IMR-90 (cell line): ENCODE results near the gene HMBS. TPM values are rescaled to one million over a fixed set of nuclear protein-coding genes. Genes with fewer than 3 reads are reported as not detected.
A peak's percentile ranks its signal among the peaks of the same experiment; 100 is the strongest.

Experiments used
- ATAC-seq: fragments of 200-7000 bp; cut with Tn5 transposase; 2 replicates; pipeline ENCODE4 v1.9.1; 2020; ENCODE audit warnings: low read depth, mild to moderate bottlenecking, moderate library complexity
- BruUV-seq: library from RNA; stranded (reverse); fragments of 400-500 nt; replicated peaks from 2 replicates; lab custom pipeline; 2021; lab: Mats Ljungman, UMichigan
- CTCF ChIA-PET: fragments of 300-600 bp; formaldehyde crosslinking; extraction: SDS; loops from one replicate; lab custom pipeline; 2021; ENCODE audit warnings: antibody characterized with exemption; lab: Yijun Ruan, JAX
- POLR2A ChIA-PET: fragments of 300-600 bp; sonication (Branson Sonifier 250); formaldehyde crosslinking; loops from one replicate; lab custom pipeline; 2022; ENCODE audit warnings: antibody characterized with exemption; ENCODE audit not compliant: unreplicated experiment; lab: Charles Lee
- DNase-seq: peaks from one replicate; pipeline ENCODE4 v3.0.0; 2013
- H2AFZ ChIP-seq: replicated peaks from 2 replicates; pipeline ENCODE3; 2013; ENCODE audit warnings: low read length, mild to moderate bottlenecking; ENCODE audit not compliant: poor library complexity
- H2AK5ac ChIP-seq: 2 replicates; pipeline ENCODE4 v1.6.1; 2013; ENCODE audit warnings: low read depth, low read length, inconsistent platforms
- H2AK9ac ChIP-seq: replicated peaks from 2 replicates; pipeline ENCODE3; 2013; ENCODE audit warnings: mild to moderate bottlenecking, low read depth, low read length, moderate library complexity; ENCODE audit not compliant: poor library complexity
- H2BK120ac ChIP-seq: 2 replicates; pipeline ENCODE4 v1.6.1; 2013; ENCODE audit warnings: low read depth, low read length, inconsistent platforms
- H2BK15ac ChIP-seq: 3 replicates; pipeline ENCODE4 v1.6.1; 2013; ENCODE audit warnings: low read depth, low read length, inconsistent platforms
- H2BK20ac ChIP-seq: 2 replicates; pipeline ENCODE4 v1.6.1; 2013; ENCODE audit warnings: low read depth, mild to moderate bottlenecking, inconsistent platforms, low read length, moderate library complexity
- H2BK5ac ChIP-seq: 2 replicates; pipeline ENCODE4 v1.6.1; 2013; ENCODE audit warnings: mild to moderate bottlenecking, low read depth, low read length, inconsistent platforms; ENCODE audit not compliant: poor library complexity, severe bottlenecking
- H3K14ac ChIP-seq: replicated peaks from 2 replicates; pipeline ENCODE4 v1.6.1; 2013; ENCODE audit warnings: low read depth, low read length, inconsistent platforms
- H3K18ac ChIP-seq: 2 replicates; pipeline ENCODE4 v1.6.1; 2013; ENCODE audit warnings: low read depth, low read length, control low read depth
- H3K23ac ChIP-seq: 2 replicates; pipeline ENCODE4 v1.6.1; 2013; ENCODE audit warnings: low read depth, low read length, inconsistent platforms
- H3K27ac ChIP-seq: 2 replicates; pipeline ENCODE4 v1.5.1; 2013; ENCODE audit warnings: mild to moderate bottlenecking, control low read depth, low read length; ENCODE audit not compliant: insufficient read depth
- H3K27me3 ChIP-seq: 2 replicates; pipeline ENCODE4 v1.6.1; 2013; ENCODE audit warnings: low read length; ENCODE audit not compliant: control insufficient read depth, insufficient read depth
- H3K36me3 ChIP-seq: 2 replicates; pipeline ENCODE4 v1.6.1; 2013; ENCODE audit warnings: low read length, mixed read lengths; ENCODE audit not compliant: control insufficient read depth, insufficient read depth
- H3K4ac ChIP-seq: 2 replicates; pipeline ENCODE4 v1.6.1; 2013; ENCODE audit warnings: low read depth, low read length, inconsistent platforms
- H3K4me1 ChIP-seq: 2 replicates; pipeline ENCODE4 v1.6.1; 2013; ENCODE audit warnings: low read length, mixed read lengths; ENCODE audit not compliant: control insufficient read depth, insufficient read depth
- H3K4me2 ChIP-seq: 2 replicates; pipeline ENCODE4 v1.6.1; 2013; ENCODE audit warnings: low read depth, mild to moderate bottlenecking, control low read depth, low read length, moderate library complexity
- H3K4me3 ChIP-seq: 2 replicates; pipeline ENCODE4 v1.5.1; 2013; ENCODE audit warnings: low read depth, mild to moderate bottlenecking, control low read depth, low read length, moderate library complexity; ENCODE audit not compliant: insufficient read depth
- H3K56ac ChIP-seq: 2 replicates; pipeline ENCODE4 v1.6.1; 2013; ENCODE audit warnings: low read length, inconsistent platforms; ENCODE audit not compliant: insufficient read depth; ENCODE audit errors: extremely low read depth
- H3K79me1 ChIP-seq, 2 experiments: 2 replicates each; pipeline ENCODE4 v1.6.1; 2013; ENCODE audit warnings: low read length in 2 of 2, inconsistent platforms in 1 of 2, low read depth in 1 of 2
- H3K9ac ChIP-seq: 2 replicates; pipeline ENCODE4 v1.6.1; 2013; ENCODE audit warnings: low read depth, low read length, control low read depth
- H3K9me1 ChIP-seq: 2 replicates; pipeline ENCODE4 v1.6.1; 2013; ENCODE audit warnings: low read length, inconsistent platforms; ENCODE audit not compliant: insufficient read depth
- H3K9me3 ChIP-seq: 2 replicates; pipeline ENCODE4 v1.6.1; 2013; ENCODE audit warnings: low read length; ENCODE audit not compliant: control insufficient read depth, insufficient read depth
- H4K20me1 ChIP-seq: 2 replicates; pipeline ENCODE4 v1.6.1; 2013; ENCODE audit warnings: low read length, inconsistent platforms; ENCODE audit not compliant: insufficient read depth
- H4K5ac ChIP-seq: 2 replicates; pipeline ENCODE4 v1.6.1; 2013; ENCODE audit warnings: mild to moderate bottlenecking, low read depth, low read length, control low read depth
- H4K8ac ChIP-seq, 2 experiments: 2 replicates each; pipeline ENCODE4 v1.6.1; 2013; ENCODE audit warnings: low read depth in 2 of 2, low read length in 2 of 2, control low read depth in 1 of 2, inconsistent platforms in 1 of 2
- H4K91ac ChIP-seq: 2 replicates; pipeline ENCODE4 v1.6.1; 2013; ENCODE audit warnings: low read depth, low read length, inconsistent platforms; ENCODE audit not compliant: insufficient read depth
- BHLHE40 ChIP-seq: fragments of 150-350 bp; IDR thresholded peaks from 2 replicates; pipeline ENCODE4 v1.6.1; 2016; ENCODE audit warnings: mild to moderate bottlenecking, low read depth, low read length
- CEBPB ChIP-seq: IDR thresholded peaks from 2 replicates; pipeline ENCODE4 v1.6.1; 2012; ENCODE audit warnings: low read depth, low read length, improper control_type of control experiment
- CHD1 ChIP-seq: IDR thresholded peaks from 2 replicates; pipeline ENCODE4 v1.6.1; 2012; ENCODE audit warnings: low read depth, low read length, improper control_type of control experiment
- CTCF ChIP-seq: conservative IDR thresholded peaks from 2 replicates; pipeline ENCODE4 v1.5.1; 2012; ENCODE audit warnings: mild to moderate bottlenecking, low read depth, low read length, improper control_type of control experiment
- ELK1 ChIP-seq: fragments of 150-350 bp; IDR thresholded peaks from 2 replicates; pipeline ENCODE4 v1.6.1; 2016; ENCODE audit warnings: low read depth, mild to moderate bottlenecking, low read length, moderate library complexity, borderline replicate concordance
- FOS ChIP-seq: fragments of 150-350 bp; IDR thresholded peaks from 2 replicates; pipeline ENCODE4 v1.6.1; 2016; ENCODE audit warnings: low read depth, low read length
- MAFK ChIP-seq: IDR thresholded peaks from 2 replicates; pipeline ENCODE4 v1.6.1; 2012; ENCODE audit warnings: low read depth, low read length, improper control_type of control experiment
- MAZ ChIP-seq: IDR thresholded peaks from 2 replicates; pipeline ENCODE4 v1.6.1; 2012; ENCODE audit warnings: low read depth, mild to moderate bottlenecking, low read length, improper control_type of control experiment, moderate library complexity, borderline replicate concordance
- MXI1 ChIP-seq: IDR thresholded peaks from 2 replicates; pipeline ENCODE4 v1.6.1; 2012; ENCODE audit warnings: low read depth, mild to moderate bottlenecking, low read length, moderate library complexity, borderline replicate concordance
- NFE2L2 ChIP-seq: fragments of 150-350 bp; IDR thresholded peaks from 2 replicates; pipeline ENCODE4 v1.6.1; 2016; ENCODE audit warnings: low read depth, mild to moderate bottlenecking, low read length
- POLR2A ChIP-seq: IDR thresholded peaks from 2 replicates; pipeline ENCODE4 v1.6.1; 2012; ENCODE audit warnings: mild to moderate bottlenecking, low read depth, low read length
- RAD21 ChIP-seq: IDR thresholded peaks from 2 replicates; pipeline ENCODE4 v1.6.1; 2012; ENCODE audit warnings: low read length, improper control_type of control experiment
- RCOR1 ChIP-seq: IDR thresholded peaks from 2 replicates; pipeline ENCODE4 v1.6.1; 2012; ENCODE audit warnings: mild to moderate bottlenecking, low read length, improper control_type of control experiment; ENCODE audit not compliant: insufficient replicate concordance
- RFX5 ChIP-seq: IDR thresholded peaks from 2 replicates; pipeline ENCODE4 v1.8.0; 2012; ENCODE audit warnings: low read depth, mild to moderate bottlenecking, low read length, moderate library complexity
- SMC3 ChIP-seq: fragments of 150-350 bp; IDR thresholded peaks from 2 replicates; pipeline ENCODE4 v1.6.1; 2016; ENCODE audit warnings: low read depth, mild to moderate bottlenecking, antibody characterized with exemption, low read length, moderate library complexity
- USF2 ChIP-seq: fragments of 150-350 bp; IDR thresholded peaks from 2 replicates; pipeline ENCODE4 v1.6.1; 2017; ENCODE audit warnings: mild to moderate bottlenecking, antibody characterized with exemption, low read length, low read depth
- WGBS, 2 experiments: methylation state at CpG; one replicate each; pipeline versions ENCODE4 v1.1.5 to v1.1.7; 2013; ENCODE audit warnings: missing lambda C conversion rate in 2 of 2; ENCODE audit not compliant: insufficient read length in 1 of 2; ENCODE audit errors: extremely low coverage in 2 of 2; 5-methylcytosine and 5-hydroxymethylcytosine counted together
- dilution Hi-C: fragments of 300-500 bp; cut with HindIII; formaldehyde crosslinking; loops from one replicate; pipeline ENCODE4 v1.14.3; 2018; ENCODE audit warnings: low sequenced_read_pairs; ENCODE audit not compliant: unreplicated experiment
- in situ Hi-C: fragments of 300-500 bp; cut with MboI; formaldehyde crosslinking; loops from 3 replicates; pipeline ENCODE4 v1.14.3; 2019; ENCODE audit warnings: low sequenced_read_pairs, inconsistent platforms, mixed read lengths
- intact Hi-C: fragments of 100-400 bp; cut with micrococcal nuclease; formaldehyde crosslinking; loops from 2 replicates; pipeline ENCODE4 v1.10.0; 2022
- polyA plus RNA-seq, 3 experiments: library from polyadenylated mRNA; depleted of rRNA; stranded (reverse); fragments of >200 nt; gene quantifications; 2 replicates each; pipeline ENCODE4 v1.2.3, GENCODE V29; 2012; ENCODE audit warnings: low replicate concordance in 1 of 3
- total RNA-seq: library from RNA; depleted of rRNA; stranded (reverse); fragments of >200 nt; gene quantifications from 2 replicates; pipeline ENCODE4 v1.2.3, GENCODE V29; 2012

HMBS gene
- total and polyA plus RNA-seq, 2 of the 4 experiments (the other 2 are of a cell fraction): 17.9 to 59.5 TPM

GRCh38 chr11:119130662-119131061, 46.0 kb downstream of the HMBS start:
- no peak for ATAC-seq

More at GRCh38 chr11:119130662-119131061, 46.0 kb downstream of the HMBS start:
- Histone ChIP-seq H2BK15ac (no peak overlapping the region), H4K20me1 (no peaks in the 10 kb centered on the region), H2AK5ac (no peak overlapping the region), H3K27ac (no peak overlapping the region), H2BK120ac (no peak overlapping the region), H3K27me3 (no peaks in the 10 kb centered on the region), H4K91ac (no peak overlapping the region), H3K36me3 (peaks cover 40% of the 10 kb centered on the region), H2AFZ (peak overlapping the region; percentile 26), H3K4me2 (no peak overlapping the region), H3K9ac (no peak overlapping the region), H2BK5ac (no peak overlapping the region), H3K14ac (no peak overlapping the region), H2AK9ac (no peak overlapping the region), H3K79me1 (peaks cover 0 to 19% of the 10 kb centered on the region in 2 experiments; a peak in 2 of 4 replicates), H4K8ac (no peak overlapping the region), H3K18ac (no peak overlapping the region), H3K56ac (no peak overlapping the region), H3K4me3 (no peak overlapping the region), H3K4me1 (peaks cover 1% of the 10 kb centered on the region; the same call in 1 of the 2 replicates), H3K9me3 (no peaks in the 10 kb centered on the region), H4K5ac (no peak overlapping the region), H3K9me1 (peaks cover 6% of the 10 kb centered on the region; the same call in 1 of the 2 replicates), H2BK20ac (no peak overlapping the region), H3K23ac (no peak overlapping the region), H3K4ac (no peak overlapping the region)
- dilution Hi-C loops: no loop called here
- DNase-seq: peak; percentile 43
- CTCF ChIA-PET: no interaction called here
- in situ Hi-C loops: no loop called here
- WGBS, 2 experiments: no CpG with 5 or more reads among the region's 3 CpGs
- POLR2A ChIA-PET: no interaction called here
- BruUV-seq: no TSS peak
- TF ChIP-seq ELK1 (no peak), MXI1 (no peak), POLR2A (no peak), MAZ (no peak), SMC3 (no peak), USF2 (no peak), RAD21 (no peak), BHLHE40 (no peak), RFX5 (no peak), RCOR1 (no peak), CHD1 (no peak), CEBPB (no peak), CTCF (no peak), FOS (no peak), NFE2L2 (no peak), MAFK (no peak)
- intact Hi-C loops: no loop called here
